Liver (tissue), 9 donors: ENCODE data around the gene PATJ. TPM values are rescaled to one million over a fixed set of nuclear protein-coding genes. Genes with fewer than 3 reads are reported as not detected.

Experiments
- DNase-seq: peaks from one replicate; pipeline ENCODE4 v3.0.0-alpha.2; 2017; ENCODE audit warnings: low spot score
- H3K27ac ChIP-seq, 2 donors: one replicate each; pipeline ENCODE4 v1.7.0; 2013; ENCODE audit warnings: inconsistent platforms in 2 of 2, low read length in 2 of 2, control low read depth in 1 of 2, low read depth in 1 of 2, mild to moderate bottlenecking in 1 of 2
- H3K27me3 ChIP-seq, 4 donors: one replicate each; pipeline versions ENCODE4 v1.6.1 to v1.7.0; 2013; ENCODE audit warnings: low read length in 3 of 4, inconsistent platforms in 1 of 4, mild to moderate bottlenecking in 1 of 4, moderate library complexity in 1 of 4; ENCODE audit not compliant: control insufficient read depth in 4 of 4, insufficient read depth in 4 of 4
- H3K36me3 ChIP-seq, 4 donors: one replicate each; pipeline versions ENCODE4 v1.6.1 to v1.7.0; 2013; ENCODE audit warnings: low read length in 3 of 4, mild to moderate bottlenecking in 3 of 4, low read depth in 1 of 4, moderate library complexity in 1 of 4; ENCODE audit not compliant: control insufficient read depth in 4 of 4, insufficient read depth in 3 of 4
- H3K4me1 ChIP-seq, 4 donors: one replicate each; pipeline versions ENCODE4 v1.6.1 to v1.7.0; 2013; ENCODE audit warnings: low read length in 3 of 4, mild to moderate bottlenecking in 3 of 4, moderate library complexity in 1 of 4; ENCODE audit not compliant: control insufficient read depth in 4 of 4, insufficient read depth in 4 of 4
- H3K4me3 ChIP-seq, 3 donors: one replicate each; pipeline versions ENCODE4 v1.6.1 to v1.7.0; 2013; ENCODE audit warnings: low read length in 3 of 3, control low read depth in 1 of 3, low read depth in 1 of 3, mild to moderate bottlenecking in 1 of 3
- H3K9ac ChIP-seq, 2 donors: one replicate each; pipeline ENCODE4 v1.7.0; 2013; ENCODE audit warnings: low read length in 2 of 2, mild to moderate bottlenecking in 2 of 2, moderate library complexity in 2 of 2, control low read depth in 1 of 2, low read depth in 1 of 2
- H3K9me3 ChIP-seq, 4 donors: one replicate each; pipeline versions ENCODE4 v1.6.1 to v1.7.0; 2013; ENCODE audit warnings: low read length in 3 of 4; ENCODE audit not compliant: control insufficient read depth in 4 of 4
- GABPA ChIP-seq, 2 donors: IDR thresholded peaks in 1 of 2; conservative IDR thresholded peaks in 1 of 2; 2 replicates each; pipeline ENCODE4 v1.6.1; 2016; ENCODE audit warnings: antibody characterized with exemption in 2 of 2, mild to moderate bottlenecking in 1 of 2, moderate library complexity in 1 of 2
- NR2F2 ChIP-seq: IDR thresholded peaks from 2 replicates; pipeline ENCODE4 v1.6.1; 2016; ENCODE audit warnings: antibody characterized with exemption
- RXRA ChIP-seq, 2 donors: IDR thresholded peaks; 2 replicates each; pipeline ENCODE4 v1.6.1; 2017 to 2018; ENCODE audit warnings: antibody characterized with exemption in 2 of 2, mild to moderate bottlenecking in 1 of 2
- WGBS: extraction: QIAGEN DNeasy Blood & Tissue Kit; methylation state at CpG from one replicate; pipeline ENCODE4 v1.1.7; 2013; 5-methylcytosine and 5-hydroxymethylcytosine counted together
- polyA plus RNA-seq, 2 donors: library from polyadenylated mRNA; stranded (reverse) in 1 of 2; unstranded in 1 of 2; fragments of 200-250 nt in 1 of 2; fragments of >200 nt in 1 of 2; fragmentation: Nextera tagmentation in 1 of 2; extraction: Ambion mirVana in 1 of 2; gene quantifications; one replicate each; pipeline versions ENCODE4 v1.2.1 to v1.2.3, GENCODE V29; 2013 to 2015
- total RNA-seq, 2 donors: library from RNA; depleted of rRNA; stranded (reverse); fragments of >200 nt; gene quantifications; one replicate each; pipeline ENCODE4 v1.2.3, GENCODE V29; 2014
- TF ChIP-seq, protein P1 (sequence below): IDR thresholded peaks from 2 replicates; pipeline ENCODE4 v1.6.1; 2016; ENCODE audit warnings: antibody characterized with exemption
- donor health status: healthy.
- donor health status: healthy.
- donor health status: healthy.
- donor health status: healthy.
- donor health status: healthy.

PATJ gene, protein sequence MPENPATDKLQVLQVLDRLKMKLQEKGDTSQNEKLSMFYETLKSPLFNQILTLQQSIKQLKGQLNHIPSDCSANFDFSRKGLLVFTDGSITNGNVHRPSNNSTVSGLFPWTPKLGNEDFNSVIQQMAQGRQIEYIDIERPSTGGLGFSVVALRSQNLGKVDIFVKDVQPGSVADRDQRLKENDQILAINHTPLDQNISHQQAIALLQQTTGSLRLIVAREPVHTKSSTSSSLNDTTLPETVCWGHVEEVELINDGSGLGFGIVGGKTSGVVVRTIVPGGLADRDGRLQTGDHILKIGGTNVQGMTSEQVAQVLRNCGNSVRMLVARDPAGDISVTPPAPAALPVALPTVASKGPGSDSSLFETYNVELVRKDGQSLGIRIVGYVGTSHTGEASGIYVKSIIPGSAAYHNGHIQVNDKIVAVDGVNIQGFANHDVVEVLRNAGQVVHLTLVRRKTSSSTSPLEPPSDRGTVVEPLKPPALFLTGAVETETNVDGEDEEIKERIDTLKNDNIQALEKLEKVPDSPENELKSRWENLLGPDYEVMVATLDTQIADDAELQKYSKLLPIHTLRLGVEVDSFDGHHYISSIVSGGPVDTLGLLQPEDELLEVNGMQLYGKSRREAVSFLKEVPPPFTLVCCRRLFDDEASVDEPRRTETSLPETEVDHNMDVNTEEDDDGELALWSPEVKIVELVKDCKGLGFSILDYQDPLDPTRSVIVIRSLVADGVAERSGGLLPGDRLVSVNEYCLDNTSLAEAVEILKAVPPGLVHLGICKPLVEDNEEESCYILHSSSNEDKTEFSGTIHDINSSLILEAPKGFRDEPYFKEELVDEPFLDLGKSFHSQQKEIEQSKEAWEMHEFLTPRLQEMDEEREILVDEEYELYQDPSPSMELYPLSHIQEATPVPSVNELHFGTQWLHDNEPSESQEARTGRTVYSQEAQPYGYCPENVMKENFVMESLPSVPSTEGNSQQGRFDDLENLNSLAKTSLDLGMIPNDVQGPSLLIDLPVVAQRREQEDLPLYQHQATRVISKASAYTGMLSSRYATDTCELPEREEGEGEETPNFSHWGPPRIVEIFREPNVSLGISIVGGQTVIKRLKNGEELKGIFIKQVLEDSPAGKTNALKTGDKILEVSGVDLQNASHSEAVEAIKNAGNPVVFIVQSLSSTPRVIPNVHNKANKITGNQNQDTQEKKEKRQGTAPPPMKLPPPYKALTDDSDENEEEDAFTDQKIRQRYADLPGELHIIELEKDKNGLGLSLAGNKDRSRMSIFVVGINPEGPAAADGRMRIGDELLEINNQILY (N-terminal part only)
- total RNA-seq (10 to 100 TPM; 10.1 to 29.8 TPM), polyA plus RNA-seq (1 to 10 TPM; 5.7 to 8.0 TPM)

DNA sequence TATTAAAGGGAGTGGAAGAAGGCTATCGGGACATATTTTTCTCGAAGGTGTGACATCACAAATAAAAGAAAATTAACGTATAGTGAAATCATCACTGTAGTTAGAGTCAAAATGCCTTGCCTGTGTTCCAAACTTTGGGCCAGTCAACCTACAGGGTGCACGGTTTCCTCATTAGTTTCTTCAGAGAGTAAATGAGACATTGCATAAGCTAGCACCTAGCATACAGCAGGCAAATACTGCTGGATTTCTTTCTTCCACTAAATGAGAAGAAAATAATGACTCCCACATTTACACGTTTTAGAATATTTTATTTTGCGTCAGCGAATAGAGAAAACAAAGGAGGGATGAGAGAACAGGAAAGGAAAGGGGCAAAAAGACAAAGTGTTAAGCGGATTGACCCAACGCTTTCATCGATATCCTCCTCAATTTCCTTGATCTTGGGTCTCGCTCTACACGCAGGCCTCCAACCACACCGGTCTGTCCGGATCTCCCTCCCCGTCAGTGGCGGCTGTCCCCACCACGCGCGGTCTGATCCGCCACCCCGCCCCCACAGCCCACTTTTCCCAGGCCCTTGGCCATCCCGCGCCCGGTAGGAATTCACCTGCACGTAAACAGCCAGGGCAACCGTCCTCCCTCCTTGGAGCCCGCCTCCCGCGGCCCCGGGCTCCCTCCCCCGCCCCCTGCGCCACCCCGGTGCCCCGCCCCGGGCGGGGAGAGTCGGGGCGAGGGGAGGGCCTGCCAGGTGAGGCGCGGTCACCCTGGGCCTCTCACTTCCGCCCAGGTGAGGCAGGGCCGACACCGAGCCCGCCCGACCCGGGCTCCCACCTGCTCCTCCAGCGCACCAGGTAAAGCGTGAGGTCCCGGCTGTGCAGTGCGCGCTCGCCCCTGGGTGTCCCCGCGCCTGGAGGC is at the start of gene PATJ:
PATJ (plus strand) TSS at position 770 of the 909 bp plus-strand sequence. CDS start 20,413 bp downstream, outside the sequence.
- peak within 1 kb of the TSS; percentile 73 to 92 (median 82) for H3K4me3 ChIP-seq
- H3K9me3 ChIP-seq, result no peaks in the 10 kb centered on the region
- no peaks in the 10 kb centered on the region for H3K36me3 ChIP-seq
- peaks cover 4 to 25% (median 6%) of the 10 kb centered on the region in 4 donors for H3K4me1 ChIP-seq
- WGBS, result 4% methylated on average over 54 of the region's 54 CpGs
- TF ChIP-seq, protein P1, sequence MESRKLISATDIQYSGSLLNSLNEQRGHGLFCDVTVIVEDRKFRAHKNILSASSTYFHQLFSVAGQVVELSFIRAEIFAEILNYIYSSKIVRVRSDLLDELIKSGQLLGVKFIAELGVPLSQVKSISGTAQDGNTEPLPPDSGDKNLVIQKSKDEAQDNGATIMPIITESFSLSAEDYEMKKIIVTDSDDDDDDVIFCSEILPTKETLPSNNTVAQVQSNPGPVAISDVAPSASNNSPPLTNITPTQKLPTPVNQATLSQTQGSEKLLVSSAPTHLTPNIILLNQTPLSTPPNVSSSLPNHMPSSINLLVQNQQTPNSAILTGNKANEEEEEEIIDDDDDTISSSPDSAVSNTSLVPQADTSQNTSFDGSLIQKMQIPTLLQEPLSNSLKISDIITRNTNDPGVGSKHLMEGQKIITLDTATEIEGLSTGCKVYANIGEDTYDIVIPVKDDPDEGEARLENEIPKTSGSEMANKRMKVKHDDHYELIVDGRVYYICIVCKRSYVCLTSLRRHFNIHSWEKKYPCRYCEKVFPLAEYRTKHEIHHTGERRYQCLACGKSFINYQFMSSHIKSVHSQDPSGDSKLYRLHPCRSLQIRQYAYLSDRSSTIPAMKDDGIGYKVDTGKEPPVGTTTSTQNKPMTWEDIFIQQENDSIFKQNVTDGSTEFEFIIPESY, result no peak
- TF ChIP-seq GABPA (IDR thresholded peaks at IDR 0.05 in 1 of 2, conservative IDR thresholded peaks at IDR 0.05 in 1 of 2), result peak in 1 of 2 donors; percentile 8
- peak within 1 kb of the TSS; percentile 71 to 80 for H3K9ac ChIP-seq
- H3K27me3 ChIP-seq, result no peaks in the 10 kb centered on the region
- peak; percentile 63 for DNase-seq
- peak within 1 kb of the TSS; percentile 88 to 89 for H3K27ac ChIP-seq

DNA sequence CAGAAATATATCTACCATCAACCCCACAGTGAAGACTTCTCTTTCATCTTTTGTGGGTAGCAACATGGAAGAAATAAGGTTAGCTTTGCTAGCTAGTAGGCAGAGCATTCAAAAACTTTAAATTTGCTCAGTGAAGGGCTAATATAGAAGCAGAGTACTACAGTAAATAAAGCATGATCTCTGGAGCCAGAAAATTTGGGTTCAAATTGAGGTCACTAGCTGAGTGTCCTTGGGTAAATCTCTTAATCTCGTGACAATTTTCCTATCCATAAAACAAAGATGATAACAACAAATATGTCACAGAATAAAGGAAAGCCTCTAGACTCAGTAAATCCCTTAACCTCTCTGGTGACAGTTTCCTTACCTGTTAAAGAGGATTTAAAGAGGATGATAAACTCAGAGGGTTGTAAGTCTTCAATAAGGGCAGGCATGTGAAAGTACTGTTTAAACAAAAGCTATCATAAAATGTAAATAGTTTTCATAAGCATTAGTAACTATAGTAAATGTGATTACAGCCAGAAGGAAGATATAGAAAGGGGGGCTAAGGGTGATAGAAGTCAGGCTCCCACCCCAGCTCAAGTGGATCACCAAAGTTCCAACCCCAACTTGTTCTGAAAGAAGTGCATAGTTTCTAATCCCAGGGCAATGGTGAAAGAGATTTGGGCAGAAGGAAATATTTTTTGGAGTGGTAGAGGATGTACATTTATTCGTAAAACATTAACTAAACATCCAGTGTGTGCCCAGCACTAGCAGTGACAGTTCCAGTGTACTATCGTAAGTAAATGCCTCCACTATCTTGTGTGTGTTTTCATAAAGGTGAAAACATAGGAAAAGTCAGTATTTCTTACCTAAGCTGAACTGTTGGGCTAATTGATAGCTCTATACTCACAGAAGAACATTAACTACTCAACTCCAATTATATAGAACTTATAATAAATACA is 42.1 kb upstream of the PATJ start:
- WGBS, result 22% methylated on average over 3 of the region's 3 CpGs
- Histone ChIP-seq H3K4me1 (peaks cover 0 to 11% (median 8%) of the 10 kb centered on the region in 4 donors), H3K36me3 (peaks cover 5 to 21% (median 14%) of the 10 kb centered on the region in 4 donors), H3K27me3 (no peaks in the 10 kb centered on the region), H3K9ac (no peak overlapping the region), H3K9me3 (no peaks in the 10 kb centered on the region), H3K4me3 (no peak overlapping the region), H3K27ac (no peak overlapping the region)
- TF ChIP-seq RXRA (IDR thresholded peaks at IDR 0.05) (peak; percentile 26 to 41), NR2F2 (no peak)
- DNase-seq, result no peak
